Stimulated activated memory B cell treated with anti-CD40 and anti-IgM and Interleukin-4, amounts not matched to agents 10 μg/mL and 1 μg/mL and 100 μg/mL, for 72 hours (primary cell): ENCODE results near the gene NRSN2.
"Not testable (repeated sequence)": the region's sequence is repeated elsewhere in the genome, so short reads cannot be mapped to it uniquely, and the experiment has no call there.

Experiments
- ATAC-seq: fragments of 150-1000 bp; cut with Tn5 transposase; 2 replicates; pipeline ENCODE4 v1.10.0; 2021
- H3K27ac Mint-ChIP-seq: one replicate; pipeline ENCODE4 v1.8.0; 2022; ENCODE audit warnings: mild to moderate bottlenecking, mixed read lengths
- H3K27me3 Mint-ChIP-seq: one replicate; pipeline ENCODE4 v1.8.0; 2022; ENCODE audit warnings: mixed read lengths
- H3K36me3 Mint-ChIP-seq: one replicate; pipeline ENCODE4 v1.8.0; 2022; ENCODE audit warnings: mixed read lengths
- H3K4me1 Mint-ChIP-seq: one replicate; pipeline ENCODE4 v1.8.0; 2022; ENCODE audit warnings: mixed read lengths
- H3K4me3 Mint-ChIP-seq: one replicate; pipeline ENCODE4 v1.8.0; 2022; ENCODE audit warnings: mild to moderate bottlenecking, moderate library complexity, mixed read lengths
- H3K9me3 Mint-ChIP-seq: one replicate; pipeline ENCODE4 v1.8.0; 2022; ENCODE audit warnings: mixed read lengths

NRSN2 gene

GRCh38 chr20:388034-388994, 41.4 kb downstream of the NRSN2 start:
- ATAC-seq, result no peak
- Mint-ChIP-seq H3K4me1 (peaks cover 13% of the 10 kb centered on the region), H3K9me3 (no peaks in the 10 kb centered on the region), H3K27ac (no peak overlapping the region), H3K27me3 (no peaks in the 10 kb centered on the region), H3K4me3 (no peak overlapping the region), H3K36me3 (peaks cover 40% of the 10 kb centered on the region)

- H3K9me3 Mint-ChIP-seq, result no peaks in the 10 kb centered on the region
- no peak overlapping the region for H3K4me3 Mint-ChIP-seq
- no peaks in the 10 kb centered on the region for H3K27me3 Mint-ChIP-seq
- ATAC-seq, result no peak
- H3K27ac Mint-ChIP-seq, result no peak overlapping the region
- peaks cover 48% of the 10 kb centered on the region for H3K36me3 Mint-ChIP-seq
- peaks cover 5% of the 10 kb centered on the region for H3K4me1 Mint-ChIP-seq
Measured at GRCh38 chr20:389220-389619, 42.3 kb downstream of the NRSN2 start.

GRCh38 chr20:391041-391711, 44.3 kb downstream of the NRSN2 start:
- Mint-ChIP-seq H3K27me3 (no peaks in the 10 kb centered on the region), H3K4me3 (no peak overlapping the region), H3K4me1 (peaks cover 5% of the 10 kb centered on the region), H3K36me3 (peaks cover 60% of the 10 kb centered on the region), H3K27ac (peak overlapping the region; percentile 65), H3K9me3 (no peaks in the 10 kb centered on the region)
- peak; percentile 57 for ATAC-seq

- not testable (repeated sequence) for H3K27ac Mint-ChIP-seq, H3K27me3 Mint-ChIP-seq, H3K9me3 Mint-ChIP-seq, ATAC-seq, H3K4me3 Mint-ChIP-seq, H3K4me1 Mint-ChIP-seq
- peaks cover 59% of the 10 kb centered on the region for H3K36me3 Mint-ChIP-seq
Measured at GRCh38 chr20:393296-393695, 46.4 kb downstream of the NRSN2 start.

- H3K27ac Mint-ChIP-seq, result no peak overlapping the region
Measured at GRCh38 chr20:396252-396618, 49.3 kb downstream of the NRSN2 start.

GRCh38 chr20:396619-397431, 49.9 kb downstream of the NRSN2 start:
- Mint-ChIP-seq H3K9me3 (no peaks in the 10 kb centered on the region), H3K27ac (no peak overlapping the region), H3K4me3 (no peak overlapping the region), H3K27me3 (no peaks in the 10 kb centered on the region), H3K36me3 (peaks cover 44% of the 10 kb centered on the region), H3K4me1 (peaks cover 10% of the 10 kb centered on the region)
- ATAC-seq, result no peak

More at GRCh38 chr20:396252-396618, 49.3 kb downstream of the NRSN2 start:
- Mint-ChIP-seq H3K27me3 (no peaks in the 10 kb centered on the region), H3K4me1 (peaks cover 6% of the 10 kb centered on the region), H3K4me3 (no peak overlapping the region), H3K9me3 (no peaks in the 10 kb centered on the region), H3K36me3 (peaks cover 50% of the 10 kb centered on the region)
- no peak for ATAC-seq

GRCh38 chr20:397432-398237, 50.7 kb downstream of the NRSN2 start:
- ATAC-seq, result no peak
- no peak overlapping the region for H3K4me3 Mint-ChIP-seq
- no peak overlapping the region for H3K27ac Mint-ChIP-seq
- no peaks in the 10 kb centered on the region for H3K27me3 Mint-ChIP-seq
- peaks cover 40% of the 10 kb centered on the region for H3K36me3 Mint-ChIP-seq
- H3K9me3 Mint-ChIP-seq, result no peaks in the 10 kb centered on the region
- H3K4me1 Mint-ChIP-seq, result peaks cover 14% of the 10 kb centered on the region

- no peaks in the 10 kb centered on the region for H3K9me3 Mint-ChIP-seq
- ATAC-seq, result no peak
- no peak overlapping the region for H3K4me3 Mint-ChIP-seq
- peaks cover 25% of the 10 kb centered on the region for H3K36me3 Mint-ChIP-seq
- no peaks in the 10 kb centered on the region for H3K27me3 Mint-ChIP-seq
- H3K4me1 Mint-ChIP-seq, result peaks cover 21% of the 10 kb centered on the region
- no peak overlapping the region for H3K27ac Mint-ChIP-seq
Measured at GRCh38 chr20:399182-399707, 52.3 kb downstream of the NRSN2 start.

GRCh38 chr20:400128-400453, 53.2 kb downstream of the NRSN2 start:
- H3K27ac Mint-ChIP-seq, result no peak overlapping the region
- H3K4me1 Mint-ChIP-seq, result peaks cover 21% of the 10 kb centered on the region
- peaks cover 19% of the 10 kb centered on the region for H3K36me3 Mint-ChIP-seq
- H3K4me3 Mint-ChIP-seq, result no peak overlapping the region
- ATAC-seq, result no peak
- H3K9me3 Mint-ChIP-seq, result no peaks in the 10 kb centered on the region
- H3K27me3 Mint-ChIP-seq, result no peaks in the 10 kb centered on the region

- Mint-ChIP-seq H3K27me3 (no peaks in the 10 kb centered on the region), H3K9me3 (no peaks in the 10 kb centered on the region), H3K4me3 (no peak overlapping the region), H3K4me1 (peaks cover 21% of the 10 kb centered on the region), H3K27ac (no peak overlapping the region), H3K36me3 (peaks cover 14% of the 10 kb centered on the region)
- no peak for ATAC-seq
Measured at GRCh38 chr20:400454-401275, 53.8 kb downstream of the NRSN2 start.

- Mint-ChIP-seq H3K36me3 (peaks cover 14% of the 10 kb centered on the region), H3K27me3 (no peaks in the 10 kb centered on the region), H3K9me3 (no peaks in the 10 kb centered on the region), H3K27ac (no peak overlapping the region), H3K4me3 (no peak overlapping the region), H3K4me1 (peaks cover 25% of the 10 kb centered on the region)
- no peak for ATAC-seq
Measured at GRCh38 chr20:401682-402495, 55.0 kb downstream of the NRSN2 start.

- H3K36me3 Mint-ChIP-seq, result peaks cover 9% of the 10 kb centered on the region
- H3K4me1 Mint-ChIP-seq, result peaks cover 31% of the 10 kb centered on the region
- ATAC-seq, result no peak
- no peaks in the 10 kb centered on the region for H3K9me3 Mint-ChIP-seq
- no peaks in the 10 kb centered on the region for H3K27me3 Mint-ChIP-seq
- H3K4me3 Mint-ChIP-seq, result no peak overlapping the region
- H3K27ac Mint-ChIP-seq, result peak overlapping the region; percentile 49
Measured at GRCh38 chr20:402496-402885, 55.6 kb downstream of the NRSN2 start.

GRCh38 chr20:402898-403581, 56.1 kb downstream of the NRSN2 start:
- H3K27ac Mint-ChIP-seq, result peak overlapping the region; percentile 49
- no peaks in the 10 kb centered on the region for H3K9me3 Mint-ChIP-seq
- no peak overlapping the region for H3K4me3 Mint-ChIP-seq
- no peak for ATAC-seq
- H3K4me1 Mint-ChIP-seq, result peaks cover 32% of the 10 kb centered on the region
- H3K27me3 Mint-ChIP-seq, result no peaks in the 10 kb centered on the region
- peaks cover 5% of the 10 kb centered on the region for H3K36me3 Mint-ChIP-seq
